Peyer's patch (tissue), 4 donors: ENCODE data around the gene B3GAT1.

Experiments used
- POLR2A ChIP-seq, 2 donors: fragments of 450-650 bp; IDR thresholded peaks; one replicate each; pipeline ENCODE4 v1.5.1; 2017; ENCODE audit warnings: antibody characterized with exemption in 2 of 2, mild to moderate bottlenecking in 2 of 2, moderate library complexity in 2 of 2
- TF ChIP-seq, protein P1 (sequence below), 6 experiments: fragments of 450-650 bp in 4 of 6; fragments of 200-600 bp in 2 of 6; sonication (generic) in 1 of 6; IDR thresholded peaks; one replicate each; pipeline ENCODE4 v1.5.1; 2017 to 2019; ENCODE audit warnings: antibody characterized with exemption in 6 of 6, mild to moderate bottlenecking in 3 of 6, moderate library complexity in 1 of 6

DNA sequence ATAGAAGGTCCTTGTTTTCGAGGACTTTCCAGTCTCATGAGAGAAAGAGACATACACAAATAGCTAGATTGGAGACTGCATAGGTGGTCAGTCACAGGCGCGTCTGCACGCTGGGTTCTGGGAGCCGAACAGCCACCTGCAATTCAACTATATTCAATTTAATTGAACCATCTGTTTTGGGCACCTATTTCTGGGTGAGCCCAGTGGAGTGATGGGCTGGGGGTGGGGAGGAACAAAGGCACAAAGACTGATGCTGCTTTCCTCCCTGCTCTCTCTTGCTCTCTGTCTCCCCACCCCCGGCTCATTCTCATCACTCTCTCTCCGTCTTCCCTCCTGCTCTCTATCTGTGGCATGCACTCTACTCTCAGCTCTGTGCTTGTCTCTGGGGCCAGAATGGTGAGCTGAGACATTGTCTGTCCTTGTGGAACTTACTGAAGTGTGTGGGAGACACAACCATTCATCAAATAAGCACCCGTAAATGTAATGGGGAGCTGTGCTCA lies 48.1 kb upstream of the B3GAT1 start:
- TF ChIP-seq, protein P1, sequence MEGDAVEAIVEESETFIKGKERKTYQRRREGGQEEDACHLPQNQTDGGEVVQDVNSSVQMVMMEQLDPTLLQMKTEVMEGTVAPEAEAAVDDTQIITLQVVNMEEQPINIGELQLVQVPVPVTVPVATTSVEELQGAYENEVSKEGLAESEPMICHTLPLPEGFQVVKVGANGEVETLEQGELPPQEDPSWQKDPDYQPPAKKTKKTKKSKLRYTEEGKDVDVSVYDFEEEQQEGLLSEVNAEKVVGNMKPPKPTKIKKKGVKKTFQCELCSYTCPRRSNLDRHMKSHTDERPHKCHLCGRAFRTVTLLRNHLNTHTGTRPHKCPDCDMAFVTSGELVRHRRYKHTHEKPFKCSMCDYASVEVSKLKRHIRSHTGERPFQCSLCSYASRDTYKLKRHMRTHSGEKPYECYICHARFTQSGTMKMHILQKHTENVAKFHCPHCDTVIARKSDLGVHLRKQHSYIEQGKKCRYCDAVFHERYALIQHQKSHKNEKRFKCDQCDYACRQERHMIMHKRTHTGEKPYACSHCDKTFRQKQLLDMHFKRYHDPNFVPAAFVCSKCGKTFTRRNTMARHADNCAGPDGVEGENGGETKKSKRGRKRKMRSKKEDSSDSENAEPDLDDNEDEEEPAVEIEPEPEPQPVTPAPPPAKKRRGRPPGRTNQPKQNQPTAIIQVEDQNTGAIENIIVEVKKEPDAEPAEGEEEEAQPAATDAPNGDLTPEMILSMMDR (IDR thresholded peaks at IDR 0.05): no peak
- TF ChIP-seq POLR2A (IDR thresholded peaks at IDR 0.05): no peak
